Fibroblast of upper back skin (primary cell): Measurements from ENCODE around the gene B4GALT2.
A peak's percentile ranks its signal among the peaks of the same experiment; 100 is the strongest.

Source experiments
- DNase-seq: peaks from one replicate; pipeline ENCODE4 v3.0.0-alpha.2; 2013

The B4GALT2 gene

DNA sequence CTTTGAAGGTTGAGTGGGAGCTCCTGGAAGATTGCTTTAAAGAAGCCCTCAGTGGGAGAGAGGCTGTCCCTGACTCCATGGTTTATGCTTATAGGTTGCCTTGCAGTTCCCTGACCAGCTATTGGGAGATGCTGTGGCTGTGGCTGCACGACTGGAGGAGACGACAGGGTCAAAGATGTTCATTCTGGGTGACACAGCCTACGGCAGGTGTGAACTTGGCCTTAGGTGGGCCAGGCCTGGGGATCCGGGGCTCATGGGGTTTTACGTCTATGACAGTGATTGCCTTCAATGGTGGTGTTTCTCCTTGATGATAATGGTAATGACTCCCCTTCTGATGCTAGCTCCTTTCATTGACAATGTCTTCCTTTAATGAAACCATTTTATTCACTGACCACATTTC is 8.5 kb upstream of the B4GALT2 start:
- no peak for DNase-seq

DNA sequence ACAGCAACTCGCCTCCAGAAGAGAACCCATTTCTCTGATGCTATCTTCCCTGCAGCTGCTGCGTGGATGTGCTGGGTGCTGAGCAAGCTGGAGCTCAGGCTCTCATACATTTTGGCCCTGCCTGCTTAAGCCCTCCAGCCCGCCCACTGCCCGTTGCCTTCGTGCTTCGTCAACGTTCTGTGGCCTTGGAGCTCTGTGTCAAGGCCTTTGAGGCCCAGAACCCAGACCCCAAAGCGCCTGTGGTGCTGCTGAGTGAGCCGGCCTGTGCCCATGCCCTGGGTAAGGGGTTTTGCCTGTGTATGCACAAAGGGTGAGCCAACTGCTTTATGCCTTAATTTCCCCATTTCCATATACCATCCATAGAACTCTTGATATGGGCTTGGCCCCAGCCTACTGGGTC is 8.1 kb upstream of the B4GALT2 start:
- DNase-seq: no peak

DNA sequence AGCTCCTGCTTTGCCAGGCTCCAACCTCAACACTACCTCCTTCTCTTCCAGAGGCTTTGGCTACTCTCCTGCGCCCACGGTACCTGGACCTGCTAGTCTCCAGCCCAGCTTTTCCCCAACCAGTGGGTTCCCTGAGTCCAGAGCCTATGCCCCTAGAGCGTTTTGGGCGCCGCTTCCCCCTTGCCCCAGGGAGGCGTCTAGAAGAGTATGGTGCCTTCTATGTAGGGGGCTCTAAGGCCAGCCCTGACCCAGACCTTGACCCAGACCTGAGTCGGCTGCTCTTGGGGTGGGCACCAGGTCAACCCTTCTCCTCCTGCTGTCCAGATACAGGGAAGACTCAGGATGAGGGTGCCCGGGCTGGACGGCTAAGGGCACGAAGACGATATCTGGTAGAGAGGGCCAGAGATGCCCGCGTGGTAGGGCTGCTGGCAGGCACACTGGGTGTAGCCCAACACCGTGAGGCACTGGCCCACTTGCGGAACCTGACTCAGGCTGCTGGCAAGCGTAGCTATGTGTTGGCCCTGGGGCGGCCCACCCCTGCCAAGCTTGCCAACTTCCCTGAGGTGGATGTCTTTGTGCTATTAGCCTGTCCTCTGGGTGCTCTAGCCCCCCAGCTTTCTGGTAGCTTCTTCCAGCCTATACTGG is 7.6 kb upstream of the B4GALT2 start:
- no peak for DNase-seq

DNA sequence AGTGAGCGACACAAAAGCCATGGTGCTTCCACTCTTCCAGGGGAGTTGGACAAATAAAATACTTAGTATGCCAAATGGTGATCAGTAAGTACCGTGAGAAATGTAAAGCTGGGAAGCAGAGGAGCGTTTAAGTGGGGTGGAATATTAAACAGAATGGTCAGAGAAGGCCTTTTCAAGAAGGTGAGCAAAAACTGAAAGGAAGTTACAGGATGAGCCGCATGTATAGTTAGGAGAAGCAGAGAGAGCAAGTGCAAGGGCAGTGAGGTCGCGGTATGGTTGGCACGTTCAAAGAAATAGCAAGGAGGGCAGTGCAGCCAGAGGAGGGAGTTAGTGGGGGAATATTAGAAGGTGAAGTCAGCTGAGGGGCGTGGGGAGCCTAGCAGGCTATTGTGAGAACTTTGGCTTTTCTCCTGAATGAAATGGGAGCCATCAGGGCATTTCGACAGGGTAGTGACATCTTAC is 5.0 kb upstream of the B4GALT2 start:
- no peak for DNase-seq

DNA sequence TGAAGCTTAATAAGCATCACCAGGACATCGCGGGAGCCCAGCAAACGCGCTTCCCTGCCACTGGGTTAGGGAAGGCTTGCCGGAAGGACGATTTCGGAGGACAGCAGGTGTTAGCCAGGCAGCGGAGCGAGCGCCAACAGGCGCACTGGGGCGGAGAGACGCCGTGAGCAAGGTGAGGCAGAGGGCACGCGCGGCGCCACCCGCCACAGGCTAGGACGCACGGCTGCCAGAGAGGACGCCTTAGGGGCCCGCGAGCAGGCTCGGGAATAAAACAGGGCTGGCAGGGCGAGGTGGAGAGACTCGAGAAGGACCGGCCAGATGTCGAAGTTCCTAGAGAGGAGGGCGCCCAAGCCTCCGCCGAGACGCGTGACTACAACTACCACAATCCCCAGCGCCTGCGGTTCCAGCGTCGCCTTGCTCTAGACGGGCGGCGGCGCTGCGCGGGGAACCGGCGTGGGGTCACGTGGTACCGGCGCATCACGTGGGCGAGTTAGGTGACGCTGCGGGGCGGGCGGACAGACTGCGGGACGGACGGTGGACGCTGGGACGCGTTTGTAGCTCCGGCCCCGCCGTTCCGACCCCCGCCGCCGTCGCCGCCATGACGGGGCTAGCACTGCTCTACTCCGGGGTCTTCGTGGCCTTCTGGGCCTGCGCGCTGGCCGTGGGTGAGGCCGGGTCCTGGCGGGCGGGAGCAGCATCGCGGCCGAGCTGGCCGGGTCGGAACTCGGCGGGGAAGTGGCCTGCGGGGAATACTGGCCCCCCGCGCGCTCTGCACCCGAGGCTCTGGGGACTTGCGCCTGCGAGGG is 4.4 kb upstream of the B4GALT2 start, which contains the start of gene ATP6V0B:
Gene ATP6V0B (plus strand): TSS at position 518 of the 806 bp plus-strand sequence. CDS start 81 bp downstream, at position 599.
- peak; percentile 91 for DNase-seq

DNA sequence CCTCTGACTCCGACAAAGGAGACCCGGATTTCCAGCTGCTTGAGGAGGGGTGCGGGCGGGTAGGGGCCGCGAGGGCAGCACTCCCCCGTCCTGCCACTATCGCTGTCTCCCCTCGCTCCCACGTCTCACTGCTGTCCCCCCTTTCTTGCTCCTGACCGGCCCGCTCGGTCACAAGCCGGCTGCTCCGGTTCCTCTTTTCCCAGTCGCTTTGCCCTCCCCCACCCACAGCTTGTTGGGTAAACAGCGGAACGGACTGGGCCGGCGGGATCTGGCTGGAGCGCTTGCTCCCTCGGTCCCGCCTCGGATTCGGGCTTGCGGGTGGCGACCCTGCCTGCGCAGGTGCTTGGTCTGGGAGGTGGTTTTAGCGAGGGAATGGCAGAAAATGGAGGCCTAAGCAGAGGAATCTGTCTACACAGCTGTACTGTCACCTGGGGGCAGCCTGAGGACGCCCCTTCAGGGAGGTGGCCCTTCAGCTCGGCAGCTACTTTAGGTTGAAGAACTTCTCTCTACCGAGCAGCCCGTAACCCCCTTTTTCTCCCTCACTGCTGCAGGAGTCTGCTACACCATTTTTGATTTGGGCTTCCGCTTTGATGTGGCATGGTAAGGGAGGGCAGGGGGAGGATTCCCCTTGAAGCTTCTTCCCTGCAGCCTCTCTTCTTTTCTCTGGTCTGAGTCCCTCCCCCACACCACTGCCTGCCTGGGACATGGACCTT is 3.6 kb upstream of the B4GALT2 start:
- DNase-seq: no peak

DNA sequence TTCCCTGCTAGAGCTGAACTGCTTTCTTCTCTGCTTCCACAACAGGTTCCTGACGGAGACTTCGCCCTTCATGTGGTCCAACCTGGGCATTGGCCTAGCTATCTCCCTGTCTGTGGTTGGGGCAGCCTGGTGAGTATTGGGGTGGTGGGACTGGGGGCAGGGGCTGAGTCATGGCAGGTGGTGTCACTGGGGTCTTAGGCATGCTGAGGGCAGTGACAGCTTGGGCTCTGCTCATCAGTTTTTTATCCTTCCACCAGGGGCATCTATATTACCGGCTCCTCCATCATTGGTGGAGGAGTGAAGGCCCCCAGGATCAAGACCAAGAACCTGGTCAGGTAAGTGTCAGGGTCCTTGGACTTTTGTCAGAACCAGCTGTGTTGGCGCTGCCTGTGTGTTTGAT is 3.0 kb upstream of the B4GALT2 start:
- no peak for DNase-seq

DNA sequence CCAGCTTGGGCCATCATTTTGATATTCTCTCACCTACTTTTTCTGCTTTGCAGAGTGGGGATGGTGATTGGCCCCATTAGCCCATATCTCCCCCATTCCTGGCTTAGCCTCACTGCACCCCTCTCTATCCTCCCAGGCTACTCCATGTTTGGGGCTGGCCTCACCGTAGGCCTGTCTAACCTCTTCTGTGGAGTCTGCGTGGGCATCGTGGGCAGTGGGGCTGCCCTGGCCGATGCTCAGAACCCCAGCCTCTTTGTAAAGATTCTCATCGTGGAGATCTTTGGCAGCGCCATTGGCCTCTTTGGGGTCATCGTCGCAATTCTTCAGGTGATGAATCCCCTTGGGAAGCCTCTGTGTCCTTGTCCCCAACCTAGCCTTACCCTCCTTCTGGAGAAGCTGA is 2.1 kb upstream of the B4GALT2 start:
- DNase-seq: no peak

DNA sequence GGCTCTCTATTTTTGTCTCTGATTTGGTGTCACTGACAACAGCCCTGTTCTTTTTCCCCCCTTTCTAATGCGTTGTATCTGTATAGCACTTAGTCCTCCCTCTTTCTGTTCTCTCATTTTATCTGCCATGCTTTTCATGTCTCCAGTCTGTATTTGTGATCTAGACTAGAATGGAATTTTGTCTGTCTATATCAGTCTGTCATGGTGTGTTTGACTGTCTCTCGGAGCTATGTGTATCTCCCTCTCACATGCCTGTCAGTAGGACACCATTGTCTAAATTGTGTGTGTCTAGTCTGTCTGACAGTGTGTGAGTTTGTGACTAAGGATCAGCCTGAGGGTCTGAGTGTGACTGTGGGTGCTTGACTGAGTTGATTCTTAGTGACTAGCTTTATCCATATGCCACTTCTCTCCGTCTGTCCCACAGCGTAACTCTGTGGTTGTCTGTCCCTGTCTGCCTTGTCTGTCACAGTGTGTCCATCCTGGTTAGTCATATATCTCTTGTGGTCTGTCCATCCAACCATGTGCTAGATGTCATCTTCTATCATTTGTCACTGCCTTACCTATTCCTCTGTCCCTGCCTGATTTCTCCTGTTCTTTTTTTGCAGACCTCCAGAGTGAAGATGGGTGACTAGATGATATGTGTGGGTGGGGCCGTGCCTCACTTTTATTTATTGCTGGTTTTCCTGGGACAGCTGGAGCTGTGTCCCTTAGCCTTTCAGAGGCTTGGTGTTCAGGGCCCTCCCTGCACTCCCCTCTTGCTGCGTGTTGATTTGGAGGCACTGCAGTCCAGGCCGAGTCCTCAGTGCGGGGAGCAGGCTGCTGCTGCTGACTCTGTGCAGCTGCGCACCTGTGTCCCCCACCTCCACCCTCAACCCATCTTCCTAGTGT is 1.4 kb upstream of the B4GALT2 start:
- DNase-seq: no peak

DNA sequence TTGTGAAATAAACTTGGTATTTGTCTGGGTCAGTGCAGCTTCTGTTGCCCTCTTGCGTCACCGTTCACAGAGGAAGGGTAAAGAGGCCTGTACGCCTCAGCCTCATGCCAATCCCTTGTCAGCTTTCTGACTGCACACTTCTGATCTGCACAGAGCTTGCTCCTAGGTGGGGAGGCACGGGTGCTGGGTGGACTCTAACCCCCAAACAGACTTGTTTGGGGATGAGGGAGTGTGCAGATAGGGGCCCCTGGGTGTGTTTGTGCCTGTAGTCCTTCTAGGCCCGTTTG is 803 bp upstream of the B4GALT2 start:
- DNase-seq: no peak

DNA sequence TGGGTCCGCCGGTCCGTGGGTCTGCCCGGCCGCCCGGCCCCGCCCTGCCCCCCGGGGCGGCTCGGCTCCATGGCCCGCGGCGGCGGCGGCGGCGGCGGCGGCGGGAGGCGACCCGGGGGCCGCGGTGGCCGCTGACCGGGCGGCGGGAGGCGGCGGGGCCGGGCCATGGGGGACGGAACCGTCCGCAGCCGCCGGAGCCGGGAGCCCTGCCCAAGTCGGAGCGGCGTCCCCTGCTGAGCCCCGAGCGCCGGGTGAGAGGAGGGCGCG is 184 bp downstream of the B4GALT2 start:
- no peak for DNase-seq

DNA sequence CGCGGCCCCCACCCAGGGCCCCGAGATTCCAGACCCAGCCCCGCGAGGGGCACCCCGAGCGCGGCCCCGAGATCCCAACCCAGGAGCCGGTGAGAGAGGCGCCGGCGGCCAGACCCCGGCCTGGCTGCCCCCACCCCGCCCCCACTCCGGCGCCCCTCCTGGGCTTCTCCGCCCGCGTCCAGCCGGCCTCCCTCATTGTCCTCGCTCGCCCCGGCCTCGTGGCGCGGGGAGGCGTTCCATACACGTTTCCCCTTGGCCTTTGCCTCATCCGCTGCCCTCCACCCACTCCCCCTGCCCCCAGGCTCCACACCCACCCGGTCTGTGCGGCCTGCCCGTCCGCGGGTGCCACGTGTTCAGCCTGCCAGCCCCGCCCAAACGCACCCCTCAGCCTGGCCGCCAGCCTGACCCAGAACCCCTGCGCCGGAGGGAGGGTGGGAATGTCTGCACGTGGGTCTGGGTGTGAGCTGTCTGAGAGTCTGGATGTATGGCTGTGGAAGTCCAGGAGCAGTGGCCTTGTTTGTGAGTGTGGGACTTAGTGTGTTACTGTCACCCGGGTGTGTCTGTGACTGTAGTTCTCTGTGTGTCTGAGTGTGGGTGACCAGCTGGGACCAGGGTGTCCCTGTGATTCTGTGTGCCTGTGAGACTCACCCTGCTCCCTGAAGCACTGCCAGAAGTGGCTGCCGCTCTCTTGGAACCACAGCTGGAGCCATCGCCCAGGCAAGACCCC is 681 bp downstream of the B4GALT2 start:
- DNase-seq: peak; percentile 72

DNA sequence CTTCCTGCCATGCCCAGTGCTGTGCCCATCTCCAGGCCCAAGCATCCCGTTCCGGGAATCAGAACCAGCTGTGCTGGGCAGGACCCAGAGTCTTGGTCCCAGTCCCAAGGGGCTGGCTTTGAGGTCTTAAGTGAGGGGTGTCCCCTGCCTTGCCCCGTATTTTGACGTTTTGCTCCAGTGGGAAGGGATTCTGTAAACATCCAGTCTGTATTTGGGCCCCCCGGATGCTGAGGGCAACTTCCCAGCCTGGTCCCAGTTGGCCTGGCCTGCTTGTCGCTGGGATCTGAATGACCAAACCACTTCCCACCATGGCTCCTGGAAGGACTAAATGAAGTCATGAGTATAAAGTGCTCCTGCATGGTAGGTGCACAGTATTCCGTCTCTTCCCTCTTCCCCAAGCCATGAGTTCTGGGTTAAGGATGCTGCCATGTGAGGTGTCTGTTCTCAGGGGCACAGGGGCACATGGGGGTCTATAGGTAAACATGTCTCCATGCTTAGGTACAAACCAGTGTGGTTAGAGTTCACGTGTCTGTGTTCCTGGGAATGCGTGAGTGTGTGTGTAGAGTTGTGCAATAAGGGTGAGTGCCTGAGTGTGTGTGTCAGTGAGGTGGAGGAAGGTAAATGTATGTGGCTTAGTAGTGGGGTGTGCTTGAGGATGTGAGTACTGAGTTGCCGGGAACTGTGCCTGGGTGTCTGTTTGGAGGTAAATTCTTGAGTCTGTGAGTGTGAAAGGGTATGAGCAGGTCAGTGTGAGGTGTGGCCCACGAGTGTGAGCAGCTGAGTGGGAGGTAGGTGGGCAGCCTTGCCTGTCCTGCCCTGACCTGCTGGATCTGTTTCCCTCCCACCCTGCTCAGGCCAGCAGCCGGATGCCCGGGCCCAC is 1.5 kb downstream of the B4GALT2 start:
- peak; percentile 41 for DNase-seq

DNA sequence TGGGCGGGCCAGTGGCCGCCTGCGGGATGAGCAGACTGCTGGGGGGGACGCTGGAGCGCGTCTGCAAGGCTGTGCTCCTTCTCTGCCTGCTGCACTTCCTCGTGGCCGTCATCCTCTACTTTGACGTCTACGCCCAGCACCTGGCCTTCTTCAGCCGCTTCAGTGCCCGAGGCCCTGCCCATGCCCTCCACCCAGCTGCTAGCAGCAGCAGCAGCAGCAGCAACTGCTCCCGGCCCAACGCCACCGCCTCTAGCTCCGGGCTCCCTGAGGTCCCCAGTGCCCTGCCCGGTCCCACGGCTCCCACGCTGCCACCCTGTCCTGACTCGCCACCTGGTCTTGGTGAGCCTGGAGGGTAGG is 2.1 kb downstream of the B4GALT2 start:
- DNase-seq: no peak

DNA sequence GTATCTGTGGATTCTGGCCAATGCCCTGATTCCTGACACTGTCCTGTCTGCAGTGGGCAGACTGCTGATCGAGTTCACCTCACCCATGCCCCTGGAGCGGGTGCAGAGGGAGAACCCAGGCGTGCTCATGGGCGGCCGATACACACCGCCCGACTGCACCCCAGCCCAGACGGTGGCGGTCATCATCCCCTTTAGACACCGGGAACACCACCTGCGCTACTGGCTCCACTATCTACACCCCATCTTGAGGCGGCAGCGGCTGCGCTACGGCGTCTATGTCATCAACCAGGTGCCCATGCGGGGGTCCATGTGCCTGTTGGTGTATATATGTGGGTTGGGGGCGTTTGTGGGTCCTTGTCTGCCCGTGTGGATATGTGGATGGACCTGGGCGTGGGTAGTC is 2.6 kb downstream of the B4GALT2 start:
- no peak for DNase-seq

DNA sequence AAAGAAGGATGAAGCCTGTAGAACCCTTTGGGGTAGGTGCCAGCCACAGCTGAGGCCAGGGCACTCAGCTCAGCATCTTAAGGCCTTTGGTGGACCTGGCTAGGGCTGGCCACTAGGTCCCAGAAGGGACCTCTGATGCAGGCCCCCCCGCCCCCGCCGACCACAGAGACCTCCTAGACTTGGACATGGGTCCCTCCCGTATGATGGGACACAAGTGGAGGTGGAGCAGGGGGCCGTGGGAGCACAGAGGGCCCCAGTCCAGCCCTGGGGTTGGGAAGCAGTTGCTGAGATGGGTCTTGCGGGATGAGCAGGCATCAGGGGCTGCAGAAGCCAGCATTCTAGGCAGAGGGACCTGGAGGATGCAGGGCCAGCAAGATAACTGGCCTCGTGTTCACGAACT is 3.2 kb downstream of the B4GALT2 start:
- DNase-seq: no peak

DNA sequence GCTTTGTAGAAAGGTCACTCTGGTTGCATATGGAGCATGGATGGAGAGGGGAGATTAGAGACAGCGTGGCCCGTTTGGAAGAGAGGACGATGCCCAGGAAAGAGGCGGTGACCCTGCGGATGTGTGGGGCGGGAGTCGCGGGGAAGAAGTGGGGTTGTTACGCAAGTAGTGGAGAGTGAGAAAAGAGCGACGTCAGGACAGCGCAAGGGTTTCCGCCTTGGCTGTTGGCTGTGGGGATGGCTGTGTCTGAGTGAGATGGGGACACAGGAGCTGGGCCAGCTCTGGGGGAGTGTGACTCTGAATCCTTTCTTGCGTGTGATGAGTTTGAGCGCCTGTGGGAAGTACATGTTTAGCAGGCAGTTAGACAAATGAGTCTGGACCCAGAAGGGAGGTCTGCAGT is 3.8 kb downstream of the B4GALT2 start:
- DNase-seq: no peak

DNA sequence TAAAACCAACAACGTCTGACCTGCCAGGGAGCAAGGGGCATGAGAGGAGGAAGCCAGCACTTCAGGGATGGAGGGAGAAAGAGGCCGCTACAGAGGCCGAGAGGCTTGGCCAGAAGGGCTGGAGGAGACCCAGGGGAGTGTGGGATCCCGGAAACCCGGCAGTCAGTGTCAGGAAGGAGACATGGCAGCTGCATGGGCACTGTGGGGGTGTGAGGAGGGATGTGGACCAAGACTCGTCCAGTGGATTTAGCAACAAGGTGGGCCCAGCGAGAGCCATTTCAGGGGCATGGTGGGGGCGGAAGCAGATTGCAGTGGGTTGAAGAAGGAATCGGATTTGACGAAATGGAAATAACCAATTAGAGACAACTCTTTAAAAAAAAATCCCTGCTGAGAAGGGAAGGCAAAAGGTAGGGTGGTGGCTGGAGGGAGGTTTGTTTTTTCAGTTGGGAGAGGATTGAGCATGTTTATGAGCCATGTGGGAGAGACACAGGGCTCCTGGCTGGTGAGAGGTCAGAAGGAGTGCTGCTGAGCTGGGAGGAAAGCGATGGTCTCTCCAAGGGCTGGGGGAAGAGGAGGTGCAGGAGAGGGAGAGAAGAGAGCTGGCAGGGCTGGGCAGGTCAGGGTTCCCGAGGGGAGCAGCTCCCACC is 4.4 kb downstream of the B4GALT2 start:
- no peak for DNase-seq

DNA sequence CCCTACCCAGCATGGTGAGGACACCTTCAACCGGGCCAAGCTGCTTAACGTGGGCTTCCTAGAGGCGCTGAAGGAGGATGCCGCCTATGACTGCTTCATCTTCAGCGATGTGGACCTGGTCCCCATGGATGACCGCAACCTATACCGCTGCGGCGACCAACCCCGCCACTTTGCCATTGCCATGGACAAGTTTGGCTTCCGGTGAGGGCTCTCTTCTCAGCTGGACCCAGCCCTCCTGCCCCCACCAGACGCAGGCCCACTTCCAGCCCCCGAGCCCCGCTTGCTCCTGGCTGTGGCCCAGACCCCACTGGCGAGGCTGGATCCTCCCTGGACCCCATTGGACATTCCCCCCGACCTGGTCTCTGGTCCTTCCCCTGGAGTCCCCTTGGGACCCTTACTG is 5.8 kb downstream of the B4GALT2 start:
- DNase-seq: no peak

DNA sequence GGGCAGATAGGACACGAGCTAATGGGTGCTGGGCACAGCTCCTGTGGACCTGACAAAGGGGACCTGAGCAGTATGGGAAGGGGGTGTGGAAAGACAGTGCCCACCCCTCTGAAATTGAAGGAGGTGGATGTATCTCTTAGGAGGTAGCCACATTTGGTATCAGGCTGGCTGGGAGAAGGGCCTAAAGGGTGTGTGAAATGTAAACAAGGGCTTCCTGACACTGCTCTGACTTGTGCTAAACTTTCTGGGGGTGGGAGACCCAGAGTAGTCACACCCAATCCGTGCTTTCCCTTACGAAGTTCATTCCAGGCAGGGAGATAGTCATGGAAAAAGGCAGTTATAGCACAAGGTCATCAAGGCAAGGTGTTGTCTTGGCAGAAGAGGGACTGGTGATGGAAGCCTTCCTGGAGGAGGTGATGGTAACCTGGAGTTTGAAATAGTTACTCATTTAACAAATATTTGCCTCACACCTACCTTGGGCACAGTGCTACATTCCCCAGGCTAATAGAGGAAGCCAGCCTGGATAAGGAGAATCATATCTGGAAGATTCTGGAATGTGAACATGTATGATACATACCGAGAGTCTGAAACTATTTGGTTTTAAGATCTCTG is 7.1 kb downstream of the B4GALT2 start:
- DNase-seq: no peak

DNA sequence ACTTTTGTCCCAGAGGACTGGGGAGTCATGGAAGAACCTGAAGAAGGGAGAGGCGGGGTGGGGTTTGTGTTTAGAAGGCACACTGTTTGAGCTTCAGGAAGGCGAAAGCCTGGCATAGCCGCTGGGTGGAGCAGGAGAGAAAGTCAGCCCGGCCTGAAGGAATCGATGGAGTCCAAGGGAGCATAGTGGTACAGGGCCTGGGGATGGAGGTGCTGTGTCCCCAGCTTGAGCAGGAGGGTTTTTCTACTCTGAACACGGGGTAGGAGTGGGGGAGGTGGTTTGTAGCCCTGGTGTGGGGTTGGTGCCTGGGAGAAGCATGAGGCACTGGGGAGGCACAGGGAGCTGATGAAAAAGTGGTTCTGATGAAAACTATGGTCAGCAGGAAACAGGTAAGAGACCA is 7.7 kb downstream of the B4GALT2 start:
- no peak for DNase-seq
